ENCODE data around the gene NIPAL3.
A peak's percentile ranks its signal among the peaks of the same experiment; 100 is the strongest.
"Not testable (repeated sequence)": the region's sequence is repeated elsewhere in the genome, so short reads cannot be mapped to it uniquely, and the experiment has no call there.

NIPAL3 gene

GRCh38 chr1:24505816-24506215, 90.2 kb downstream of the NIPAL3 start:
- no peak for DNase-seq
- no peak for TF ChIP-seq GATA1 (IDR thresholded peaks at IDR 0.05; ENCODE audit: low read depth, low read length)

- TF ChIP-seq GATA1 (IDR thresholded peaks at IDR 0.05; ENCODE audit: low read depth, low read length) (no peak), POLR2A (IDR thresholded peaks at IDR 0.05; ENCODE audit: low read length) (no peak)
- no peak for DNase-seq
Observed at GRCh38 chr1:24506691-24507381, 91.2 kb downstream of the NIPAL3 start.

- DNase-seq = no peak
- no peak for TF ChIP-seq GATA1 (IDR thresholded peaks at IDR 0.05; ENCODE audit: low read depth, low read length)
- TF ChIP-seq POLR2A (IDR thresholded peaks at IDR 0.05; ENCODE audit: low read length) = no peak
Observed at GRCh38 chr1:24507405-24507804, 91.8 kb downstream of the NIPAL3 start.

- no peak for DNase-seq
- no peak for TF ChIP-seq GATA1 (IDR thresholded peaks at IDR 0.05; ENCODE audit: low read depth, low read length)
- TF ChIP-seq POLR2A (IDR thresholded peaks at IDR 0.05; ENCODE audit: low read length) = no peak
Observed at GRCh38 chr1:24508911-24509310, 93.3 kb downstream of the NIPAL3 start.

GRCh38 chr1:24513706-24514105, 98.1 kb downstream of the NIPAL3 start:
- DNase-seq = no peak
- TF ChIP-seq POLR2A (IDR thresholded peaks at IDR 0.05; ENCODE audit: low read length) (no peak), GATA1 (IDR thresholded peaks at IDR 0.05; ENCODE audit: low read depth, low read length) (no peak)

- no peak for DNase-seq
- TF ChIP-seq GATA1 (IDR thresholded peaks at IDR 0.05; ENCODE audit: low read depth, low read length) (no peak), POLR2A (IDR thresholded peaks at IDR 0.05; ENCODE audit: low read length) (no peak)
Observed at GRCh38 chr1:24514946-24515345, 99.3 kb downstream of the NIPAL3 start.

- peak in 1 of 2 experiments; percentile 12 for DNase-seq
Observed at GRCh38 chr1:24515671-24516209, 100.1 kb downstream of the NIPAL3 start.

GRCh38 chr1:24516506-24516905, 100.9 kb downstream of the NIPAL3 start:
- TF ChIP-seq GATA1 (IDR thresholded peaks at IDR 0.05; ENCODE audit: low read depth, low read length) = no peak
- no peak for TF ChIP-seq POLR2A (IDR thresholded peaks at IDR 0.05; ENCODE audit: low read length)
- DNase-seq = no peak

GRCh38 chr1:24517898-24518297, 102.3 kb downstream of the NIPAL3 start:
- TF ChIP-seq POLR2A (IDR thresholded peaks at IDR 0.05; ENCODE audit: low read length) (no peak), GATA1 (IDR thresholded peaks at IDR 0.05; ENCODE audit: low read depth, low read length) (no peak)
- DNase-seq = no peak

GRCh38 chr1:24520282-24520681, 104.7 kb downstream of the NIPAL3 start:
- not testable (repeated sequence) for DNase-seq
